Fibroblast of gingiva (primary cell): ENCODE results near the gene MGAT5.

Source experiments
- DNase-seq: peaks from one replicate; pipeline ENCODE4 v3.0.0-alpha.2; 2011; ENCODE audit warnings: low read depth

The MGAT5 gene

DNA sequence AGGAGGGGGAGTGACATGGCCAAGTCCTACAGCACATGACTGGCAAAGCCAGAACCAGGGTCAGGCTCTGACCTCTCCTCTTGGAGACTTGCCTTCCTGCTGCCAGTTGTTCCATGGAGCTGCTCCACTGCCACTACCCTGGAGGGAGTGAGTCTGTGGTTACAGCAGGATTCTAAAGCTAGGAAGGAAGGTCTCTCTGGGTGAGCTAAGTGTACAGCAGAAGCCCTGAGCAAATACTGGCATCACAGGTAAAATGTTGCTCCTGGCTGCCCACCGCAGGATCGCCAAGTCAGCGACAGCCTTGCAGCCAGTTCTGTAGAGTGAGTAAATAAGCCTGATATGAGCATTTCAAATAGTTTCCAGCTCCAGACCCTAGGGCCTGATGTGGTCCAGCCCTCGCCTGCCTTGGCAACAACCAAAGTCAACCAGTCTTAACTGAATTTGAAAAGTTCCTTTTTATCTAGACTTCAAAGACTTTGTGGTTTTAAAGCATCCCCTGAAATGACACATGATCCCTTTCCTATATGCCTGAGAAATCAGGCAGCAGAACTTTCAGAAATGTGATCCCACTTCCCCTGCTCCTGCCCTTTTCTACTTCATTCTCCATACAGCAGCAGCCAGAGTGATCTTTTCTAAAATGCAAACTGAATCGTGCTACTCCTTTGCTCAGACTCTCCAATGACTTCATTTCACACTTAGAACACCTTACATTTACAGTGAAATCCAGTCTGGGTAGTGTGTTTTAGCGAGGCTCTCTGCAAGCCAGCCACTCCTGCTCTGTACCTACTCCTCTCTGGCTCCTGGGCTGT, 114.3 kb downstream of the MGAT5 start:
- peak; percentile 3 for DNase-seq

DNA sequence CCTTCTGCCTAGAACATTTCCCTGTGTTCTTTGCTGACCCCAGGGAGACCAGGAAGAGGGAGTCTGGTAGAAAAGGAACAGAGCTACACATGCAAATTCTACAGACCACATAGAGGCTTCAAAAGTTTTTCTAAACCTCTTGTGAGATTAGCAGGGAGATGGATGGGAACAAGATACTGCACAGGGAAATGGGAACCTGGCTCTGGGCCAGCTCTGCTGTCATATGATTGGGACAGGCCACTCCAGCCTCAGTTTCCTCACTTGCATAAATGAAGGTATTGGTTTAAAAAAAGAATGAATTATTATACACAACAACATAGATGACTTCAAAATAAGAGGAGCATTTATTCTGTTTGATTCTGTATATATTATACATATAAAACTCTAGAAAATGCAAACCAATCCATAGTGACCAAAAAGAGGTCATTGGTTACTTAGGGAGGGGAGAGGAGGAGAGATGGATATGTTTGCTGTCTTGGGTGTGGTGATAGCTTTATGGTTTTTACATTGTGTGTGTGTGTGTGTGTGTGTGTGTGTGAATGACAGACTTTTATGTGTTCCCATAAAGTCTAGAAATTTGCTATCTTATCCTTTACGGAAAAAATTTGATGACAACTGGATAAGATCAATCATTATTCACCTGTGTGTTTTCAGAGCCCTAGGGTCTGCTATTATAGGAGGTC, 115.5 kb downstream of the MGAT5 start:
- no peak for DNase-seq

DNA sequence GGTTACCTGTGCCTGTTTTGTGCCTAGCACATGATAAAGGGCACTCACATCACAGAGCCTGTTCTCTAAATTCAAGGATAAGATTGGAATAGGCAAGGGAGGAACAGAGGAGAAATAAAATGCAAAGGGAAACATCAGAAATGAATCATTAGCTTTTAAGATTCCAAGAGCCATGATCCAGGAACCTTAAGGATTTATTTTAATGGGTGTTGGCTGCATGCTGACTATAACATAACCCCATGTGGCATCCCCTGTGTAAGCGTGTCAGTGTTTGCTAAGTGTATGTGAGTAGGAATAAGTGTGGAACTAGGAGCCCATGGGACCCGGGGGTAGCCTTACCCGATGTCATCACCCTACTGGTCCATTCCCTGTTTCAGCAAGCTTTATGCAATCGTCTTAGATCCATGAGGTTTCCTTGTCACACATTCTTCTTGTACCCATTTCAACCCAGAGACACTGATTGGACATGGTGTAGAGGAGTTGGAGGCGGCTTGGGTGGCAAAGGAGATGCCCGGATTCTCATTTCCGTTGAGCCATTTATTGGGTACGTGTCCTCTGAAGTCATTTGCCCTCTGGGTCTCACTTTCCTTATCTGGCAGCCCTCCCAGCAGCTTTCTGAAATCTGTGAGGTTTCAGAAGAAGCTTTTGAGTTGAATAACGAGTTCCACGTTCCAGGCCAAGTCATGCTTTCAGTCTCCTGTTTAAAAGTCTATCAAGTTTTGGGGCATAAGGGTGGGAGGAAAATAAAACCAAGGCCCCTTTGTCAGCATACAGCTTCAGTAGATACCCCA, 117.0 kb downstream of the MGAT5 start:
- peak; percentile 25 for DNase-seq

DNA sequence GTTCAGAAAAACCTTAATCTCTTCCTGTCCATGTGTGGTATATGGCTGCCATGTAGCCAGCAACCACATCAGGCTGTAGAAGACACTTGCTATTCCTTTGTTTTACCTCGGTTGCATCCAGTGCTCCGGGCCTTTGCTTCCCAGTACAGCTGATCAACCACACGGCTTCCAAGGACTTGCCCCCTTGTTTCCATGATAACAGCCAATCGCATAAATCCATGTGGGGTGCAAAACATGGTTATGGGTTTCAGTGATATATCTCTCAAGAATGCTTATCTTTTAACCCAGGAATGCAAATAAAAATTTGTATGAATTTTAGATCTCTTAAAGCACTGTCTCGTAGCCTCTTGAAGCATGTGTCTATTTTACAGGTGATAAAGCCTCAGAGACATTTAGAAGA, 118.3 kb downstream of the MGAT5 start:
- no peak for DNase-seq

DNA sequence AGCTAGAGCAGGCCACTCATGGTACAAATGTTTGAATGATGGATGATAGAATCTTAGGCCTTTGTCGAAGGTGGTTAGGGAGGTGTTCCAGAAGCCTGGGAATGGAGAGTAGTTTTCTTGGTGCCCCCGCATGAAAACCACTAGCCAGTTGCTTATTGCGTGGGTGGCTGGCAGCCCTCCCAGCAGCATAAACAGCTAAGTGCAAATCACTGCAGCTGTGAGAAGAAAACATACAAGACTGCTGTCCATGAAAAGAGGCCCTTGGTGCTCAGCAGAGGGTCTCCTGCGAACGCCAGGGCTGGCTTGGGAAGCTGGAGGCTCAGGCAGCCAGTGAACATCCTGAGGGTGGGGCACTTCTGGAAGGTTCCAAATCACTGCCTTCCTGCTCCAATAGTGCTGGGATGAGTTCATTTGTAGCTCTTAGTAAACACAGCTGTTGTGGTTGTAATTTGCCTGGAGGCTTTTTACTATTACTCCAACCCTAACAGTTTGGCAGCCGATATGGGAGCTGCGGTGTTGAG, 118.8 kb downstream of the MGAT5 start:
- peak; percentile 85 for DNase-seq

DNA sequence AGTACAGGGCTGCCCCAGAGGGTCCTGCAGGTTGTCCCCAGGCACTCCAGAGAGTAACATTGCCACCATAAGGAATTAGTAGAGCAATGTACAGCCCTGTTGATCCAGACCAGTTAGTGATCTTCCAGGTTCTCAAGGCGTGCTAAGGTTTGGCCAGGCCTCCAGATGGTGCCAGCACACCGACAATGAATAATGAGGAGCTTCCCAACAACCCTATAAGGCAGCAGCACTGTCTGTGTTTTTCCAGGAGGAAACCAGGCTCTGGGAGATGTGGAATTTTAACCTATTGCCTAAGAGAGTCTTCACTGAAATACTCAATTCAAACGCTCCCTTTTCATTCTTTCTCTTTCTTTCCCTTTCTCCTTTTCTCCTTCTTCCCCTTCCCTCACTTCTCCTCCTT, 122.1 kb downstream of the MGAT5 start:
- DNase-seq, result peak; percentile 41

DNA sequence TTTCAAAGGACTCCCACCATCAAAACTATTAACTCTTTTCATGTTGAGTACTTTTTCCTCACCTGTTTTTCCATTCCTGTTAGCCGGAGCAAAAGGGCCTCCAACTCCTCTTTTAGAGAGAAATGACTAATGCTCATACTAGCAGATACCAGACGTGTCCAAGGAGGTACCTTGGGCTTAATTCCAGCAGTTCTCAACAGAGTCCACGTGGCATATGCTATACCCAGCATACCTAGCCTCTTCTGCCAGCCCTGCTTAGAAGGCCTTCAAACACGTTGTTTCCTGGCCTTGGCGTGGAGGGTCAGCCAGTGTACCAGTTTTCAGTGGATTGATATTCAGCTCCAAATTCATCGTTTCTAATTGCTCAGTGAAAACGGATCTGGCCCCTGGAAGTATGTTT, 123.9 kb downstream of the MGAT5 start:
- DNase-seq, result no peak

DNA sequence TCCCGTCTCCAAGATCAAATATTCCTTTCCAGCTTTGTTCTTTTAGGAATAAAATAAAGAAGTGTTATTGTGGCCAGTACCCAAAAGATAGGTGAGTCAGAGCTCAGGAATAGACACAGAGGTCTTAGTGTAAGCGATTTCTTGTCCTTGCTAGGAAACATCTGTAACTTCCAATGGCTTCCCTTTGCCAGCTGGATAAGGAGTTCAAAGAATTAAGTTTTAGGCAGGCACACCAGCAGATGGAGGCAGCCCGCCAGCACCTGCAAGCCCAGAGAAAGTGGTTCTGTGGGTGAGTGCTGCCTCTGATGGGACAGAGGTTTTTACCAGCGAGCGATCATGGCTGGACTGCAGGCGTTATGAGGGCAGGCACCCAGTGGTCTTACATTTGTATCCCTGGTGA, 125.4 kb downstream of the MGAT5 start:
- DNase-seq, result no peak

DNA sequence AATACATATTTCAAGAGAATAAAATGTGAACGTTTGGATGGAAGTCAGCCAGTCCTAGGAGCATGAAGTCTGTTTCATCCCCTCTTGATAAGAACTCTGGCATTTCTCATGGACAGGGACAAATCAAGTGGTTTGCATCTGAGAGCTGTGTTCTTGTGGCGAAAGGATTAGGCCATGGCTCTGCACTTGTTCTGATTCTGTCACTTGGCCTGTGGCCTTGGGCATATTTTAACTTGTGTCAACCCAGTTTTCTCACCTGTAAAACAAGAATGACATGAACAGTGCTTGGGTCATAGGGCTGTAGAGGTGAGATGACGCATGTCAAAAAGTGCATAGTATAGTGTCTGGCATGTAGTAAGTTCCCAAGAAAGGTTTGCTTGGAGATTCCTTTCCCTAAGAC, 125.8 kb downstream of the MGAT5 start:
- DNase-seq, result no peak

DNA sequence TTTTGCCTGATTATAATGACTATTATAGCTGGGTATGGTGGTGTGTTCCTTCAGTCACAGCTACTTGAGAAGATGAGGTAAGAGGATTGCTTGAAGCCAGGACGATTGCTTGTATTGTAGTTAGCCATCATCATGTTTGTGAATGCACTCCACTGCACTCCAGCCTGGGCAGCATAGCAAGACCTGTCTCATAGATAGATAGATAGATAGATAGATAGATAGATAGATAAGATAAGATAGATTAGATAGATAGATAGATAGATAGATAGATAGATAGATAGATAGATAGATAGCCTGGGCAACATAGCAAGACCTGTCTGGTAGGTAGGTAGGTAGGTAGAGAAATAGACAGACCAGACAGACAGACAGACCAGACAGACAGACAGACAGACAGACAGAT, 127.3 kb downstream of the MGAT5 start:
- DNase-seq, result no peak

DNA sequence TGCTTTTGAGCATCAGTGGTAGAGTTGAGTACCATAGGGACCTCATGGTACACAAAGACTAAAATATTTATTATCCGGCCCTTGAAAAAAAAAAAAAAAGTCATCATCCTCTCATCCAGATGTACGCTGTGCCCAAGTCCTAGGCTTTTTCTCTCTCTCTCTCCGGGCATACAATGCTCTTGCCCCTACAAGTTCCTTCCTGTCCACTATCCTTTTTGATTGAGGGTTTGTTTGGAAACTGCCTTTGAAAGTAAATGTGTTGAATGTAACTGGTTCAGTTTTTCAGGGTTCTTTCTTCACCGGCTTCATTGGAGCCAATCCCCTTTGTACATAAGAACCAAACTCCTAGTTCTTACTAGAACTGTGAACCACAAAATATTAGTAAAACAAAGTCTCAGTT, 130.3 kb downstream of the MGAT5 start:
- no peak for DNase-seq

DNA sequence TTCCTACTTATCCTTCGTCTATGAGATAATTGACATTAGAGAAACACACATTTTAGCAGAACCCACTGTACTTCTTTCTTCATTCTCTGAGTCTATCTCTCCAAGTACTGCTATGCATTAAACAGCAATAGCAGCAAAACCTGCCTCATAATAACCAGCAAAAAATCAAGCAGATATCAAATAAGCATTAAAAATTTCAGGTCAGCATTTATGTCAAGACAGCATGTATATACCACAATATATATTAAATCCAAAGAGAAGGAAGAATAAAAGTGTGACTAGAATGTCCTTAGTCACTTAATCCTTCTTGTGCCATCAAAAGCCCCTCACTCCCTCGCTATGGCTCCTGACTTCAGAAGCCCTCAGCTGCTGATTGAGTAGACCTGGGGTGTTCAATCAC, 131.3 kb downstream of the MGAT5 start:
- DNase-seq, result no peak

DNA sequence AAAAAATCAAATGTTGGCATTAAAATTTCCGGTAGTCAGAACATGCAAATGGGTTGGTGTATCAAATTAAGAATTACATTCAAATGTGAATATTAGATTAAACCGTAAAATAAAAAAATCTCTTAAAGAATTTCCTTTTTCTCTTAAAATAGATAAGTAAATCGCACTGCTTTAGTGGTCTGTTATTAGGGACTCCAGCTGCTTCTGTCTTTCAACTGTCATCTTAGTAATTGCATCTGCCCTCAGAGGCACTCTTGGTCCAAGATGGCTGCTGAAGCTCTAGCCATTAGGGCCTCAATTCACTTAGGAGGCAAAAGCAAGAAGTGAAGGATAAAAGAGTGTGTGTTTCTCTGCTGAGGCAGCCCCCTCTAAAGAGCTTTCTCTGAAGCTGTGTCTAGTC, 132.4 kb downstream of the MGAT5 start:
- DNase-seq, result no peak

DNA sequence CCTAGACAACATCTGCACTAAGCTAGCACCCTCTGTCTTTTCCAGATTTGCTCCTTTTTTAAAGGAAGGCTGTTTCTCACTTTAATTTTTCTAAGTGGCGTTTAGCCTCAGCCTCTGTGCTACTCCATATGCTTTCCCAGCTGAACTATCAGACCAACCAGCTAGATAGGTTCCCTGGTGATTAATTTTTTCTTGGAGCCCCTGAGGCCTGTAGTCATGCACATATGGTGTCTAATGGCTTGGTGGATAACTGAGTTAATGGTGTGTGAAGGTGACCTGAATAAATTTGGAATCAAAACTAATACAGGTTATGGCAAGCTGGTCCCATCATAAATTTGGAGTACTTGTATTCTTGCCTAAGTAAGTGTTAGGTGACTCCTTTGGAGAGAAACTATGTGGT, 135.5 kb downstream of the MGAT5 start:
- no peak for DNase-seq

DNA sequence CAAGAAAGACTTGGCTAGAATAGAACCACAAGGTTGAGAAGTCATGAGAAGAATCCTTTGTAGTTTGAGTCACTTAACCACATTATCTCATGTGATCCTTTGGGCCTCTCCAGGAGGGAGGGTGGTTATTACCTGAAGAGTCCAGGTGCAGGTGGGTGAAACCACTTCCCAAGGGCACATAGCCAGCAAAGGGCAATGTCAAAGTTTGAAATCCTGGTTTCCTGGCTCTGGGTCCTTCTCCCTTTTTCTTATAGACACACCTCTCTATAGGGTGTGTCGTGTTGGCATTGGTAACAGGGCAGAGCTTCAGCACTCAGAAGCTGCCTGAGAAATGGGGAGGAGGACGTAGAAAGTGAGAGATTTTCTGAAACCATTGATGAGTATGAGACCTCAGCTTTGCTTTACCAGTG, 137.9 kb downstream of the MGAT5 start:
- DNase-seq, result no peak

DNA sequence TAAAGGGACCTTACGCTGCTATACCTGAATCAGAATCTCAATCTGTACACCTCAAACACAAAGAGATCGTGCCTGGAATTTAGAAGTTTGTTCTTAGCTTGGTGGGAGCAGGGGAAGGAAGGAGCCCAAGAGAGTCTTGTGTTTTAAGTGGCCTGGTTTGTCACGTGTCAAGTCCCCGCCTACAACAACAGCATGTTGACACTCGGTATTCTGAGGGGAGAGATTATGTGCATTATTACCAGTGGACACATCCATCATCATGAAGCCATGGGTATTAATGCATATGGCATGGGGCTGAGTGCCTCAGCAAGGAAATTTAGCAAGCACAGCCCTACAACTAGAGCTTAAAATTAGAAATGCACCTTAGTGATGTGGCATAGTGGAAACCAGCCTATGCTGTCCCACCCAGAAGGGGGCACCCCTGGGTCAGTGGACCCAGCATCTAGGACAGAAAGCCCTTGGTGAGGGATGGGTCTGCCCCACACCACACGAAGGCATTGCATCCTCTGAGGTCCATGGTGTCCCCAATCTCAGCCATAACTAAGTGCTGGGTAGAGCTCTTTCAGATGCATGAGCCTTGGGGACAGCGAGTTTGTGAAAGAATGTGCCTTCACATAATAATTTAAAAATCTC, 138.7 kb downstream of the MGAT5 start:
- DNase-seq, result no peak

DNA sequence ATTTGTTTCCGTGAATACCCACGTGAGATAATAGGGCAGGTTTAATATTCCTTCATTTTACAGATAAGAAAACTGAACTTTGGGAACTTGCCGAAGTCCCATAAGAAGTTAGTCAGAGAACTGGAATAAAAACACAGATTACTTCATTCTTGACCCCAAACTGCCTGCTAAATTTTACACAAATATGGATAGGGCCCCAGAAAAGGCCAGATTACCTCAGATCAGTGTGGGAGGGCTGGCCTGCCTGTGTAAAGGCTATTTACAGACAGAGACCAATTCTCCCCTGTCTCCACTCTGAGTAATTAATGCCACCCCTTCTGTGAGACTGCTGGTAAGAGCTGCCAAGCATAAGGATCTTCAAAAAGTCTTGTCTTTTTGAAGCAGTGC, 139.2 kb downstream of the MGAT5 start:
- DNase-seq, result no peak

DNA sequence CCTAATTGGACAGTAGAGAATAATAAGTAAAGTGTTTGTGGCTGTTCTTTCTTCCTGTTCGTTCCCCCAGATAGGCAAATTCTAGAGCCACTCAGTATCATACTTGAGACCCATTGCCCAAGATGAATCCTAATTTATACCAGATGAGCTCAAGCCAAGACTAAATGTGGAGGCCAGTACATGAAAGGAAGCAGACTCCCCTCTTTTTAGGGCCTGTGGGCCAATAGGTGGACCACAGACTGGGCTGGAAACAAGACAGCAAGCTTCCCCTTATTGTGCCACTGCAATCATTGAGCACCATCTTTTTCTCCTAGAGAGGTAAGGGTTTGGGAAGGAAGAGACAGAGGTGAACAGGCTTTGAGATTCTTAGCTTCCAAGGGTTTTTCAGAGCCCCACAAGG, 141.9 kb downstream of the MGAT5 start:
- DNase-seq, result peak; percentile 38

DNA sequence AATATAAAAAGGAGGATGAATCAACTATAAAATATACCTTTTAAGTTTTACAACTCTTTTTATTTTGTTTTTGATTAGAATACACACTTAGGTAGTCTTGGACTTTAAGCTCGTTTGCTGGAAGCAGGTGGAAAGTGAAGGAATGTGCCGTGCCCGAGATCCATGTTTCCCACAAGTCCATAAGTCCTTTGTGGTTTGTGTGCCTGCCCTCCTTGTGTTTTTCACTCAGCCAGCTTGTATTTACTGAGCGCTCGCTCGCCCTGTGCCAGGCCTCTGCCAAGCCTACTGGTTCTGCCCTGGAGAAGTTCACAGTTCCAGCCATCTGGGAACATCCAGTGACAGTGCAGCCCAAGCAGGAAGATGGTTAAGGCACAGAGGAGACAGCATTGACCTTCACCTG, 142.6 kb downstream of the MGAT5 start:
- no peak for DNase-seq

DNA sequence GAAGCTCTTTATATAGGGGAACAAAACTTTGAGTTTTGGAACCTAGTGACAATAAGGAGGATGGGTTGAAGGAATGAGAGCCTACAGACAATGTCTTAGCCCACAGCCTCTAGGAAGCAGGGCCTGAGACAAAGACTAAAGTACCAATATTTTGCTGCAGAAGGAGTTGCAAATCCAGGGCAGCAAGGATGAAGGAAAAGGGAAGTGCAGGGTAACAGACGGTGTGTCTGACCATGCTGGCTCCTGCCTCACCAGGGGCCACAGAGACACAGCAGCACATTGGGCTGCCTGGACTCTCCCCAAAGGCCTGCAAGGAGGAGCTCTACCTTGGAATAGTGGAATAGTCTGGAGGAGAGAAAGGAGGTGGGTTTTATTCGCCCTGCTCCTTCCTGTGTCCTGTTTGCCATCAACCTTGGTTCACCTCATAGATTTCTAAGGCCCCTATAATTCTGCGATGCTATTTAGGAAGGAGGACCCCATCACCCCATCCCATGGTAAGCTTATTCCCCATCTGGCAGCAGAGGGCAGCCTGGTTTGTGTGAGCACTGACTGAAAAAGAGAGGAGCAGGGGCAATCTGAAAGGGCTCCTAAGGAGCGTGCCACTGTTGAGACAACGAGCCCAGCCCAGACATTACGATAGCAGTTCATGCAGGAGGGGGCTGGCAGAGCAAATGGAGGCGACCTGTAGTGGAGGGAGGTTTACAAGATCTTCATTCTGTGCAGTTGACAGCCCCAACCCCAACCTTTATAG, 143.4 kb downstream of the MGAT5 start:
- no peak for DNase-seq

DNA sequence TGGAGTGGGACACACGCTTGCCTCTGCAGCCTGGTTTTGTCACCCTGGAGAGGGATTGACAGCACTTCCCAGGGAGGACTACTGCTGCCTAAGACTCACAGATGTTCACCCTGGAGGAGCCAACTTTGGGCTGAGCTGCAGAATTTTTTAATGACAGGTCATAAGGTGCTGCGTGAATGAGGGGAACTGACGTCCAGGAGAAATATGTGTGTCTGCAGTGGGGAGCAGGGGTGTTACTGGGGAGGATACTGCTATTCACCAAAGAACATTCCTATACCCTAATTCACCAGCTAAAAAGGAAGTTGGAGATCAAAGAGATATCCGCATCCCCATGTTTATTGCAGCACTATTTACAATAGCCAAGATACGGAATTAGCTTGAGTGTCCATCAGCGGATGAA, 144.4 kb downstream of the MGAT5 start:
- no peak for DNase-seq

DNA sequence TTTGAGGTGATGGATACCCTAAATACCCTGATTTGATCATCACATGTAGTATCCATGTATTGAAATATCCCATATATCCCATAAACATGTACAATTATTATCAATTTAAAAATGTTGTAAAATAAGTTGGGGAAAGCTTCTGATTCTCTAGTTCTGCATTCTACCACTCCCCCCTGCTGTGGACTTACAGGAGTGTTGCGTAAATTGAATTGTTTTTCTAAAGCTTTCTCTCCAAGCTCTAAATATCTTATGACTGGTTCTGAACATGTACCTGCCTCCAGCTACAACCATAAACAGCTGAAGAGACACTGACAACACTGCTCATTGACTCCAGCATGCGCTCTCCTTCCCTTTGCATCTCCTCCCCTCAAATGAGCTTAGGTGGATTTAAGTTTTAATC, 145.2 kb downstream of the MGAT5 start:
- peak; percentile 38 for DNase-seq
